Omental fat pad (tissue), 4 donors: ENCODE data around the gene JADE2. TPM values are rescaled to one million over a fixed set of nuclear protein-coding genes. Genes with fewer than 3 reads are reported as not detected.

Experiments
- ATAC-seq: fragments of 150-250 bp; one replicate; pipeline ENCODE4 v1.9.1; 2016; ENCODE audit warnings: mild to moderate bottlenecking, moderate library complexity; ENCODE audit not compliant: low FRiP score
- DNase-seq: peaks from one replicate; pipeline ENCODE4 v3.0.0-alpha.2; 2019; ENCODE audit warnings: low spot score
- total RNA-seq, 4 donors: library from RNA; depleted of rRNA; stranded (reverse); fragments of >200 nt; gene quantifications; one replicate each; pipeline ENCODE4 v1.1.0, GENCODE V29; 2016
- TF ChIP-seq, protein P1 (sequence below), 3 donors: fragments of 450-650 bp; IDR thresholded peaks; one replicate each; pipeline ENCODE4 v1.5.1; 2016 to 2017; ENCODE audit warnings: antibody characterized with exemption in 3 of 3, mild to moderate bottlenecking in 3 of 3, moderate library complexity in 2 of 3

Gene JADE2
- total RNA-seq, 4 donors from 2014 or later = 17.8 to 72.7 (median 33.8) TPM

DNA sequence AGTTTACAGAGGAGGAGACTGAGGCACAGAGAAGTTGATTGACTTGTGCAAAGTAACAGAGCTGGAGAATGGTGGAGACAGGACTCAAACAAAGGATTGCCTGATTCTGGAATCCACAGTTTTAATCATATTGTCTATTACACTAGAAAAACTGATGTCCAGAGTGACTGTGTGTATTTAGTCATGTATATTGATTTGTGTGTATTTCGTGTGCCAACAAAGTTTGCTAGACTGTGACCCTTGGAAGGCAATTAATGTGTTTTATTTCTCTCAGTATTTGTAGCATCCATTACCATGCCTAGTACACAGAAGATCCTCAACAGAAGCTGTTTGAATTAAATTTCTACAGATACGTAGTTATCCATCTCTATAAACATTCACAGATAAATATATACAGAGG lies 5.5 kb upstream of the JADE2 start:
- TF ChIP-seq, protein P1, sequence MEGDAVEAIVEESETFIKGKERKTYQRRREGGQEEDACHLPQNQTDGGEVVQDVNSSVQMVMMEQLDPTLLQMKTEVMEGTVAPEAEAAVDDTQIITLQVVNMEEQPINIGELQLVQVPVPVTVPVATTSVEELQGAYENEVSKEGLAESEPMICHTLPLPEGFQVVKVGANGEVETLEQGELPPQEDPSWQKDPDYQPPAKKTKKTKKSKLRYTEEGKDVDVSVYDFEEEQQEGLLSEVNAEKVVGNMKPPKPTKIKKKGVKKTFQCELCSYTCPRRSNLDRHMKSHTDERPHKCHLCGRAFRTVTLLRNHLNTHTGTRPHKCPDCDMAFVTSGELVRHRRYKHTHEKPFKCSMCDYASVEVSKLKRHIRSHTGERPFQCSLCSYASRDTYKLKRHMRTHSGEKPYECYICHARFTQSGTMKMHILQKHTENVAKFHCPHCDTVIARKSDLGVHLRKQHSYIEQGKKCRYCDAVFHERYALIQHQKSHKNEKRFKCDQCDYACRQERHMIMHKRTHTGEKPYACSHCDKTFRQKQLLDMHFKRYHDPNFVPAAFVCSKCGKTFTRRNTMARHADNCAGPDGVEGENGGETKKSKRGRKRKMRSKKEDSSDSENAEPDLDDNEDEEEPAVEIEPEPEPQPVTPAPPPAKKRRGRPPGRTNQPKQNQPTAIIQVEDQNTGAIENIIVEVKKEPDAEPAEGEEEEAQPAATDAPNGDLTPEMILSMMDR (IDR thresholded peaks at IDR 0.05) = no peak
- DNase-seq = no peak
- no peak for ATAC-seq

DNA sequence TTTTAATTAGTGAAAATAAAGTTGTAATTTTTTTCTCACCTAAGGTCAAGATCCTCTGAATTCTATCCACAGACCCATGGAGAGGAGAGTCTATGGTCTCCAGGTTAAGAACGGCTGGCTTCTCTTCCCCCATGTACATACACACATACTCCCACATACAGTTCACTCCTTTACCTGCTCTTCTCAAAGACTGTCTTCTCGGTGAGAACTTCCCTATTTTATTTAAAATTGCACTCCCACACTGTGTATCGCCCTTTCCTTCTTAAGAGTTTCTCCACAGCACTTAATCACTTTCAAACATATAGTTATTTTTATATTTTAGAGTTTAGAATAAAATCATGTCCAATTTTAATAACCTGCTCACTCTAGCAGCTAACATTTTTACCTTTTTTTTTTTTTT lies 3.6 kb upstream of the JADE2 start:
- TF ChIP-seq, protein P1 (IDR thresholded peaks at IDR 0.05) = no peak
- ATAC-seq = no peak

DNA sequence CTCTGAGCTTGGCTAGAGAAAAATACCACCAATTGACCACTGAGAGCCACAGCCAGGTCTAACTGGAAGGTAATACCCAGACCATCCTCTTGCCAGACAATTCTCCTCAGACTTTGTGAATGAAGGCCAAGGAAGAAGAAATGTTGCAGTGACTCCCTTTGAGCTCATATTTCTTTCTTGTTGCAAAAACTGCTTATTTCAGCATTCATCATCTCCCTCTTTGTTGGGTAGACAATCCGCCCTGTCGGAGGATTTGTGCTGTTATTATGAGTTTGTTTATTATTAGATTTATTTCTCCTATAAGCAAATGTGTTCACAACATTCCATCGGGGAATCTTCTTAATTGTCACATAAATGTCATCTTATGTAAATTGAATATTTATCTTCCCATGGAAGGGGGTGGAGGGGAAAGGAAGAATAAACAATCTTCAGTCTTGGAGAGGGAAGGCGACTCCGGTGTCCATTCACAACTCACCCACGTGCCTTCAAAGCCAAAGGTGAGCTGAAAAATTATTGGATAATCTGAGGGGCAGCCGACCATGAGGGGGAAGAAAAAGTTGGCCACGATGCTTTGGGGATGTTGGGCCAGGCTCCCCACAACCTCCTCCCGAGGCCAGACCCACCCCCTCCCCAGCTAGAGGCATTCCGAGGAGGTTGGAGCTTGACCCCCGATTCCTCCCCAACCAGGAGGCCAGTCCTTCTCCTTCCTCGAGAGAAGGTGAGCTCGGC lies 1.8 kb upstream of the JADE2 start:
- ATAC-seq (no peak), DNase-seq (no peak)
- TF ChIP-seq, protein P1 (IDR thresholded peaks at IDR 0.05) = no peak

More for the DNA sequence above, 3.6 kb upstream of the JADE2 start:
- no peak for DNase-seq

DNA sequence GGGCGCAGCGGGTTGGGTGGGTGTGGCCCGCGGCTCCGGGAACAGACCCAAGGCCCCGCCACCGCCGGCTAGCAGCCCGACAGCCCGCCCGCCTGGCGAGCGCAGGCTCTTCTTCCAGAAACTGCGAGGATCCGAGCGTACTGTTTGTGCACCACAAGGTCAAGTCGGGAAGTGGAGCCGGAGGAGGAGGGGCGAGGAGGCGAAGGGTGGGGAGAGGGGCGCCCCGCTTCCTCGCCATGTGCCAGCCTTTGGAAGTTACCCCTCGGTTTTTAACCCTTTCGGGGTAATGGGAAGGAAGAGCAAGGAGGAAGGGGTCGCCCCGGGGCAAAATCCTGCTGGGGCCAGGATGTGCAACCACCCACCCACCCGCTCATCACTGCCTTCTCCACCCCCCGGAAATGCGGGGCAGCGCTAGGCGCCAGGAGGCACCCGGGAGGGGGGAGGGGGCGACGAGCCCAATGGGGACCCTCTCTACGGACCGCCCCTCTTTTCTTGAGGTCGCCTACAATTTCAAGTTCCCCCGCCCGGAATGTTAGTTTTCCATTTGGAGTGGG lies 1.1 kb upstream of the JADE2 start:
- ATAC-seq = peak; percentile 43
- TF ChIP-seq, protein P1 (IDR thresholded peaks at IDR 0.05) = no peak
- DNase-seq = peak; percentile 35

DNA sequence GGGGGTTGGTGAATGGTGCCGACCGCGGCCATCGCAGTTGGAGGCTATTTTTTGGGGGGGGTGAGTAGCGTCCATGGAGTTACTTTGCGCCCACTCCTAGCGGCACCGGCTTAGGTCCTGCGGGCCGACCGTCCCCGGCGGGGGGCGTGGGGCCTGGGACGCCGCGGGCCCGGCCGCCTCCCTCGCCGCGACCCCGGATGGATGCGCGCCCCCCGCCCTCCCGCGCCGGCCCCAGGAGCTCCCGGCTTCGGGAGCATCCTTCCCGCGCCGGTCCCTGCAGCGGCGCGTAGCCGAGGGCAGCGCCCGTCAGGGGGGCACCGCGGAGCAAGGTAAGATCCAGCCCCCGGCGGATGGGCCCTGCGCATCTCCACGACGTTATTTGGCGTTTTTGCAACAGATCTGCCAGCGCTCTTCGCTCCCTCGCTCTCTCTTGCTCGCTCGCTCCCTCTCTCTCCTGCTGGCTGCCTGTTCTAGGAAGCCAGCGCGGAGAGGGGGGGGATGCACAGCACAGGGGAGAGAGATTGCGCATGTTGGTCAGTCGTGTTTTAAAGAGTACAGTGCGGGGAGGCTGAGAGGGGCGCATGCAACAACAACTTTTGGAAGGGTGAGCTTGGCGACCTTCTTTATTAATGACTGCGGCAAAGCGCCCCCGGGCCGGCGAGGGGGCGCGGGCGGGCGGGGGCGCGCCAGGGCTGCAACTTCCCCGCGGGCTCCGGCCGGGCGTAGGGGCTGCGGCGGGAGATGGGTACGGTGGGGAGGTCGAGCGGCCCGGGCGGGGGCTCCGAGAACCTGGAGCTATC lies 413 bp downstream of the JADE2 start:
- DNase-seq (peak; percentile 30), ATAC-seq (peak; percentile 28)
- TF ChIP-seq, protein P1 (IDR thresholded peaks at IDR 0.05) = no peak

DNA sequence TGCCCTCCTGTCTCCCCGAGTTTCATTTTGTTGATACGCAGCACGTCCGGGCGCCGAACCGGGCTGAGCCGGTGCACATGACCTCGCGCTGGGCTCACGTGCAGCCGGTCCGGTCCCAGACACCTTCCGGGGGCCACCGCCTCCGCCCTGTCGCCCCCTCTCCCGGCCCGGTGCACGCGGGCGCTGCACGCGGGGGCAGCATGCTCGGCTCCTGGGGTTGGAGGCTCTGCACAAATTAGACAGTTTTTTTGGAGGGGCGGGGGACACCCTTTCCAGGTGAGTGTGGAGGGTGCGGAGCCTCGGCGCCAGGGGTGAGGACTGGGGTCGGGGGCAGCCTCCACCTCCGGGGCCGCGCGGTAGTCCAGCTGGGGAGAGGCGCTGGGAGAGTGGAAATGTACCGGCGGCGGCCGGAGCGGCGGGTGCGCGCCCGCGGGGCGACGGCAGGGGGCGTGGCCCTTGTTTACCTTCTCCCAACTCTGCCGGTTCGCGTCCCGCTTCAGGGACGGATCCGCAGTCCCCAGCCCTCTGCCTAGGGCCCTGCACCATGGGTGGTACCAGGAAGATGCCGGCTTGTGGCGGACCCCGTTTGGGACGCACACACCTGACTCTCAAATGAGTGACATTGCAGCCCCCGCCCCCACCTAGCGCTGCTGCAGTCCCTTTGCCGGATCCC lies 1.1 kb downstream of the JADE2 start:
- TF ChIP-seq, protein P1 (IDR thresholded peaks at IDR 0.05) = no peak
- ATAC-seq (peak; percentile 19), DNase-seq (peak; percentile 34)
